Ovary (tissue), 9 donors: ENCODE results near the gene ACAN. TPM values are rescaled to one million over a fixed set of nuclear protein-coding genes. Genes with fewer than 3 reads are reported as not detected.
A peak's percentile ranks its signal among the peaks of the same experiment; 100 is the strongest.

Experiments used
- DNase-seq, 5 donors: peaks; one replicate each; pipeline ENCODE4 v3.0.0-alpha.2; 2019 to 2020
- H3K27ac ChIP-seq, 2 donors: fragments of 200-600 bp; one replicate each; pipeline versions ENCODE4 v1.5.1 to v1.8.0; 2019 to 2022
- H3K27me3 ChIP-seq: fragments of 200-600 bp; one replicate; pipeline ENCODE4 v1.8.0; 2022
- H3K36me3 ChIP-seq: fragments of 200-600 bp; sonication (generic); one replicate; pipeline ENCODE4 v1.5.1; 2019
- H3K4me1 ChIP-seq: one replicate; pipeline ENCODE4 v1.8.1; 2013; ENCODE audit warnings: mild to moderate bottlenecking, moderate library complexity; ENCODE audit not compliant: insufficient read depth
- H3K4me3 ChIP-seq: fragments of 200-600 bp; sonication (generic); one replicate; pipeline ENCODE4 v1.5.1; 2017
- H3K9me3 ChIP-seq, 2 donors: fragments of 200-600 bp in 1 of 2; sonication (generic) in 1 of 2; one replicate each; pipeline versions ENCODE4 v1.5.1 to v1.8.1; 2013 to 2019; ENCODE audit warnings: mild to moderate bottlenecking in 1 of 2, moderate library complexity in 1 of 2
- CTCF ChIP-seq, 3 donors: fragments of 450-650 bp in 2 of 3; fragments of 200-600 bp in 1 of 3; IDR thresholded peaks; one replicate each; pipeline versions ENCODE4 v1.5.1 to v1.8.0; 2016 to 2022; ENCODE audit warnings: antibody characterized with exemption in 3 of 3, mild to moderate bottlenecking in 1 of 3
- EP300 ChIP-seq: sonication (generic); formaldehyde crosslinking; IDR thresholded peaks from one replicate; pipeline ENCODE4 v1.6.1; 2017; ENCODE audit warnings: antibody characterized with exemption
- POLR2A ChIP-seq: fragments of 450-650 bp; IDR thresholded peaks from one replicate; pipeline ENCODE4 v1.6.1; 2017; ENCODE audit warnings: antibody characterized with exemption, mild to moderate bottlenecking, moderate library complexity
- WGBS, 3 donors: extraction: QIAGEN DNeasy Blood & Tissue Kit in 1 of 3; methylation state at CpG; one replicate each; pipeline versions ENCODE4 v1.1.5 to v1.1.7; 2013 to 2017; 5-methylcytosine and 5-hydroxymethylcytosine counted together
- intact Hi-C, 4 donors: fragments of 100-400 bp; cut with DNase I; formaldehyde crosslinking; loops; one replicate each; pipeline versions ENCODE4 v1.11.0 to v1.15.1; 2022 to 2023
- polyA plus RNA-seq, 2 donors: library from polyadenylated mRNA; stranded (reverse); fragments of 200-250 nt in 1 of 2; fragments of 350-450 nt in 1 of 2; fragmentation: Illumina TruSeq in 1 of 2; extraction: RNeasy Lipid Tissue Mini Kit (QIAGEN cat#74804) in 1 of 2; gene quantifications; one replicate each; pipeline ENCODE4 v1.2.3, GENCODE V29; 2013 to 2014
- total RNA-seq, 7 donors: library from RNA; depleted of rRNA in 2 of 7; stranded (reverse); fragments of >200 nt in 2 of 7; fragmentation: NEBNext Ultra II Directional in 3 of 7; extraction: Animal tissue kit (Norgen Biotek cat#: 25700) in 3 of 7; gene quantifications; one replicate each; pipeline versions ENCODE4 v1.1.0 to v1.2.4, GENCODE V29; 2016 to 2023
- donor health status: DM: no; HTN: no; CAD: no; lungs with moderate emphysema.
- donor health status: DM: no; HTN: no; CAD: no.
- donor health status: Bipolar disorder and iron deficiency.
- donor health status: DM: yes; HTN: yes; CAD: no.
- donor health status: DM: no; HTN: no; CAD: no.
- donor health status: DM: yes; HTN: yes; CAD: no.

Gene ACAN
- total and polyA plus RNA-seq, 9 donors, result 0.11 to 5.1 (median 0.54) TPM; not detected in 1

GRCh38 chr15:88911766-88912118 lies 108.5 kb downstream of the ACAN start:
- intact Hi-C loops, result loop anchor here in 1 of 4 donors (2.0 kb wide), 1 partner anchor 105 kb away; no protein-coding TSS in a partner anchor
- H3K27ac ChIP-seq, result peak overlapping the region; percentile 77 to 80
- no peak for DNase-seq

GRCh38 chr15:88912500-88912921 lies 109.3 kb downstream of the ACAN start:
- TF ChIP-seq CTCF (IDR thresholded peaks at IDR 0.05) (no peak), EP300 (no peak), POLR2A (no peak)
- DNase-seq, result peak in 4 of 5 donors; percentile 67 to 74 (median 70)
- 0 to 2% (median 1%) methylated on average over 19 to 20 of the region's 20 CpGs for WGBS, 3 donors
- peak overlapping the region; percentile 58 for H3K4me3 ChIP-seq
- no peaks in the 10 kb centered on the region for H3K27me3 ChIP-seq
- H3K36me3 ChIP-seq, result no peaks in the 10 kb centered on the region
- intact Hi-C loops, result no loop called here
- H3K4me1 ChIP-seq, result peaks cover 11% of the 10 kb centered on the region
- peak overlapping the region; percentile 77 to 80 for H3K27ac ChIP-seq
- no peaks in the 10 kb centered on the region for H3K9me3 ChIP-seq

More at GRCh38 chr15:88911766-88912118, 108.5 kb downstream of the ACAN start:
- Histone ChIP-seq H3K27me3 (no peaks in the 10 kb centered on the region), H3K4me3 (peak overlapping the region; percentile 58), H3K4me1 (peaks cover 11% of the 10 kb centered on the region), H3K36me3 (no peaks in the 10 kb centered on the region), H3K9me3 (no peaks in the 10 kb centered on the region)
- 60 to 86% (median 84%) methylated on average over 5 of the region's 5 CpGs for WGBS, 3 donors
- TF ChIP-seq CTCF (IDR thresholded peaks at IDR 0.05), result no peak
- TF ChIP-seq POLR2A, result no peak
- TF ChIP-seq EP300, result no peak

- peak; percentile 77 for TF ChIP-seq POLR2A
- peak in 1 of 3 donors; percentile 23 for TF ChIP-seq CTCF (IDR thresholded peaks at IDR 0.05)
- no peak for TF ChIP-seq EP300
- H3K9me3 ChIP-seq, result no peaks in the 10 kb centered on the region
- peak within 1 kb of the TSS; percentile 77 to 80 for H3K27ac ChIP-seq
- peak within 1 kb of the TSS; percentile 58 for H3K4me3 ChIP-seq
- intact Hi-C loops, result no loop called here
- H3K4me1 ChIP-seq, result peaks cover 11% of the 10 kb centered on the region
- H3K36me3 ChIP-seq, result no peaks in the 10 kb centered on the region
- DNase-seq, result peak; percentile 80 to 85 (median 81)
- H3K27me3 ChIP-seq, result no peaks in the 10 kb centered on the region
- WGBS, 3 donors, result 0 to 1% (median 1%) methylated on average over 34 to 67 of the region's 67 CpGs
These were observed 110.0 kb downstream of the ACAN start, which contains the start of gene MFGE8 for GRCh38 chr15:88913017-88913849. Gene MFGE8, minus strand, starts transcription at chr15:88913379. Its CDS starts 60 bp downstream, at chr15:88913319.

GRCh38 chr15:88913850-88914169 lies 110.6 kb downstream of the ACAN start:
- intact Hi-C loops, result no loop called here
- Histone ChIP-seq H3K27ac (no peak overlapping the region), H3K36me3 (no peaks in the 10 kb centered on the region), H3K4me1 (peaks cover 11% of the 10 kb centered on the region), H3K4me3 (peak overlapping the region; percentile 58), H3K27me3 (no peaks in the 10 kb centered on the region), H3K9me3 (no peaks in the 10 kb centered on the region)
- no peak for DNase-seq
- WGBS, 3 donors, result 57 to 69% (median 59%) methylated on average over 4 of the region's 4 CpGs
- TF ChIP-seq EP300 (no peak), POLR2A (no peak), CTCF (IDR thresholded peaks at IDR 0.05) (no peak)
